Endothelial cell of coronary artery (primary cell): ENCODE results near the gene SIRT4. TPM values are rescaled to one million over a fixed set of nuclear protein-coding genes. Genes with fewer than 3 reads are reported as not detected.

Experiments
- total RNA-seq: library from RNA; depleted of rRNA; stranded (reverse); fragments of >200 nt; gene quantifications from 2 replicates; pipeline ENCODE4 v1.2.3, GENCODE V29; 2014

SIRT4 gene, protein sequence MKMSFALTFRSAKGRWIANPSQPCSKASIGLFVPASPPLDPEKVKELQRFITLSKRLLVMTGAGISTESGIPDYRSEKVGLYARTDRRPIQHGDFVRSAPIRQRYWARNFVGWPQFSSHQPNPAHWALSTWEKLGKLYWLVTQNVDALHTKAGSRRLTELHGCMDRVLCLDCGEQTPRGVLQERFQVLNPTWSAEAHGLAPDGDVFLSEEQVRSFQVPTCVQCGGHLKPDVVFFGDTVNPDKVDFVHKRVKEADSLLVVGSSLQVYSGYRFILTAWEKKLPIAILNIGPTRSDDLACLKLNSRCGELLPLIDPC
- 1.3 TPM in 2 replicates for total RNA-seq

DNA sequence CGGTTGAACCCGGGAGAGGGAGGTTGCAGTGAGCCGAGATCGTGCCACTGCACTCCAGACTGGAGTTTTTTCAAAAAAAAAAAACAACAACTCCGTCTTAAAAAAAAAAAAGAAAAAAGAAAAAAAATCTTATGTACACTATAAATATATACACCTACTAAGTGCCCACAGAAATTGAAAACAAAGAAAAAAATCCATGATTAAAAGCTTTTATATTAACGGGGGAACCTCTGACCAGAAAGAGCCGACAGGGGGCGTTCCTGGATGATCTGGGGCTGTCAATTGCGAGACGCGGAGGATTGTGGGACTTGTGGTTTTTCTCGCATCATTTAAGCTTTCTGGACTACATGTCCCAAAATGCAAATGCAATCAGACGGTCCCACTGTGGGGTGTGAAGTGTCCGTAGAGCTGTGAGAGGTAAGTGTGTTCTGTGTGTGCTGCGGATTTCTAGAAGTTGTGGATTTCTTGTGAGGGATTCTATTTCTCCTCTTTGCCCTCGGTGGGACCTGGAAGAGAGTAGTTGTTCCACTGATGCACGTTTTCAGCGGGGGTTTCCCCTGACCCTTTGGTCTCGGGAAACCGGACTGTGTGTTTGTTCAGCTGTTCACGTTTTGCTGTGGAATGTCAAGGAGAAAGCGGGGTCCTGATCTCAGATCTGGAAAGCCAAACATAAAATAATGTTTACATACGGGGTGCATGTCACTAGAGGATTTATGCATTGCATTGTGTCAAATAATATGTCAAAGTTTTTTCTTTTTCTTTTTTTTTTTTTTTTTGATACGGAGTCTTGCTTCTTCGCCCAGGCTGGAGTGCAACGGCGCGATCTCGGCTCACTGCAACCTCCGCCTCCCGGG lies at the start of gene SIRT4:
SIRT4 (plus strand) TSS at position 360 of the 854 bp plus-strand sequence. CDS start 1,241 bp downstream, outside the sequence.

DNA sequence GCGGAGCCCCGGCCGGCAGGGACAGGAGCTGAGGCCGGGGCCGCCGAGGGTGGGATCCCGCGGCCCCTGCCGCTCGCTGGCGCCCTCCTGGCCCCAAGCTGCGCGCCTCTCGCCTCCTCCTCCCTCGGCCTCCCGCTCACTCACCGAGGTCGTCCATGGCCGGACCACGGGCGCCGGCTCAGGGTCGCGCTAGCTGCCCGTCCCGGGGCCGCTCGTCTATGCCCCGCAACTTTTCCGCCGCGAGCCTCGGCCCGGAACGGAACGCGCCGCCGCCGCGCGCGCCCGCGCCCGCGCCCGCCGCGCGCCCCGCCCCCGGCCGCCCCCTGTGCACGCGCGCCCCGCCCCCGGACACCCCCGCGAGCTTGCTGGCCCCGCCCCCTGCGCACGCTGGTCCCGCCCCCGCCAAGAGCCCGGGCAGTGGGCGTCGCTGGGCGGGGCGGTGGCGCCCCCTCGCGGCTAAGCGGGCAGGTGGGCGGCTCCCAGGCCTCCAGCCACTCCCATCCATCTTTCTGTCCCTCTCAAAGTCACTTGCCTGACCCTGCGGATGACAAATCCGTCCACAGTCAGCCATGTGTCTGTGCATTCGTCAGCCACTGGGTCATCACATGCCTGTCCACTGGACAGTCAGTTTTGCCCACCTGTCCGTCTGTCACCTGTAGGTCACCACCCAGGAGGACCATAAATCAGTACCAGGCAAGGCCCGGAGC lies 36.5 kb upstream of the SIRT4 start, which contains the start of gene PXN:
PXN (minus strand) TSS at position 258 of the 707 bp plus-strand sequence; CDS start at position 157, 101 bp downstream.

DNA sequence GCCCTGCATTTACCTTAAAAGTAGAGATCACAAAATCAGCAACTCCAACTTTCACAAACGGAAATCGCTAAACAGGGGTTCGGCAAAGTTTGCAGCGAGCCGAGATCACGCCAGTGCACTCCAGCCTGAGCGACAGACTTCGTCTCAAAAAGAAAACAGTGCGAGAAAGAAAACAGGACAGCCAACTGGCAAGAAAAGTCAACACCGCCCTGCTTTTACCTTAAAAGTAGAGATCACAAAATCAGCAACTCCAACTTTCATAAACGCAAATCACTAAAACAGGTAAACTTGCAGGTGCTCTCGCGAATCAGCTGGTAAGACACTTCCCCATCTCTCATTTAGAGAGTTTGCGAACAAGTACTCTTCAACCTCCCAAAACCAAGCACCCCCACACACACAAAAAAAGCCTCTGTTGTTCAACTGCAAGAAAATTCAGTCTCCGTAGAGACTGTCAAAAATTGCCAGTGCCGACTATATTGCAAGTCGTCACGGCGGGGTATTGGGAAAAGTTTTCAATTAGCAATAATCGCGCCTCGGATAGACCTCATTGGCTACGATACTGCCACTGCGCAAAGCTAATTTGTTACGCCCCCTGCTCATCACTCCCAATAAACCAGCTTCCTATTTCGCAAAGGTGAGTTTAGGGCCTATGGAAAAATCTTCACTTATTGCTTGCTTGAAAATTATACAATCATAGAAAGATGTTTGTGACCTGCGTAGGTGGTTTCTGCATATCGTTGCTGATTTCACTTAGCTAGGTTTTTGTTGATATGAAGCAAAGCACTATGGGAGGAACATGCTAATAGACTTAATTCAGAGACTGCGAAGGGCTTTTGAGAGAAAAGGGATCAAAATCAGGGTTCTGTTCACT lies 9.2 kb upstream of the SIRT4 start, which contains the start of gene RNU4-1:
RNU4-1 (minus strand) TSS at position 577 of the 871 bp plus-strand sequence.

DNA sequence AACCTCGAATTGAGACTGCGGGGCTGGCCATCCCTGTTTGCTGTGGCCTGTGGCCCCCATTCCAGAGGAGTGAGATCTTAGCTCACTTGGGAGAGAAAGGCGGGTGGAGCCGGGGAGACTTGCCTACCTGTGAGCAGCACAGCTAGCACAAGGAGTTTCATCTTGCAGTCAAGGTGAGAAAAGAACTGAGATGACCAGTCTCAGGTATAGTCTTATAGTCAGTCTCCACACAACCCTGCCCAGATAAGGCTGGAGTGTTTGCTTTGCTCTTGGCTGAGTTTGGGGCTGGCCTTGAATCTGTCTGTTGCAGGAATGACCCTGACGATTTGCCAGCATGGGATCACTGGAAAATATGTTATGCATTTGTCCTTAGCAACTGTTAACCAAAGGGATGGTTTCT lies 25.5 kb downstream of the SIRT4 start, which contains the start of gene PLA2G1B:
PLA2G1B (minus strand) TSS at position 187 of the 400 bp plus-strand sequence; CDS start at position 161, 26 bp downstream.

Other genes starting within 250 kb of the SIRT4 start
- gene RAB35, start 185.6 kb upstream of the SIRT4 start, total RNA-seq = 40.4 and 43.1 TPM in 2 replicates
- gene GCN1, start 107.6 kb upstream of the SIRT4 start, total RNA-seq = 89.7 and 127 TPM in 2 replicates
- gene RPLP0, start 101.2 kb upstream of the SIRT4 start, total RNA-seq = 3,482 and 3,635 TPM in 2 replicates
- gene PXN, start 36.6 kb upstream of the SIRT4 start, total RNA-seq = 50.7 and 66.5 TPM in 2 replicates
- 157 and 735 TPM in 2 replicates for gene RNU4-2, start 10.4 kb upstream of the SIRT4 start, total RNA-seq
- gene RNU4-1, start 9.1 kb upstream of the SIRT4 start, total RNA-seq = 118 and 465 TPM in 2 replicates
- gene PLA2G1B, start 25.5 kb downstream of the SIRT4 start, total RNA-seq = not detected in 2 replicates
- not detected in 2 replicates for gene MSI1, start 66.8 kb downstream of the SIRT4 start, total RNA-seq
- gene COX6A1, start 135.8 kb downstream of the SIRT4 start, total RNA-seq = 523 and 539 TPM in 2 replicates
- 30.2 and 48.4 TPM in 2 replicates for gene TRIAP1, start 144.1 kb downstream of the SIRT4 start, total RNA-seq
- 14.4 and 18.1 TPM in 2 replicates for gene GATC, start 144.1 kb downstream of the SIRT4 start, total RNA-seq
- 233 and 273 TPM in 2 replicates for gene SRSF9, start 167.4 kb downstream of the SIRT4 start, total RNA-seq
- 314 and 337 TPM in 2 replicates for gene DYNLL1, start 193.8 kb downstream of the SIRT4 start, total RNA-seq
- gene COQ5, start 226.8 kb downstream of the SIRT4 start, total RNA-seq = 30.4 and 32.0 TPM in 2 replicates
- 128 and 163 TPM in 2 replicates for gene RNF10, start 232.0 kb downstream of the SIRT4 start, total RNA-seq